OCI-LY7 (cell line): ENCODE data around the gene OR2T11.

Experiments
- EZH2phosphoT487 ChIP-seq: fragments of 200-600 bp; sonication (generic); IDR thresholded peaks from 2 replicates; pipeline ENCODE4 v1.6.1; 2018; ENCODE audit warnings: low read depth, borderline replicate concordance, mild to moderate bottlenecking, mixed run types, antibody characterized with exemption, low read length, moderate library complexity, mixed read lengths
- TF ChIP-seq, protein P1 (sequence below): fragments of 200-600 bp; sonication (generic); conservative IDR thresholded peaks from 2 replicates; pipeline ENCODE4 v1.5.1; 2014; ENCODE audit warnings: mild to moderate bottlenecking, antibody characterized with exemption, low read length, moderate library complexity, mixed read lengths

DNA sequence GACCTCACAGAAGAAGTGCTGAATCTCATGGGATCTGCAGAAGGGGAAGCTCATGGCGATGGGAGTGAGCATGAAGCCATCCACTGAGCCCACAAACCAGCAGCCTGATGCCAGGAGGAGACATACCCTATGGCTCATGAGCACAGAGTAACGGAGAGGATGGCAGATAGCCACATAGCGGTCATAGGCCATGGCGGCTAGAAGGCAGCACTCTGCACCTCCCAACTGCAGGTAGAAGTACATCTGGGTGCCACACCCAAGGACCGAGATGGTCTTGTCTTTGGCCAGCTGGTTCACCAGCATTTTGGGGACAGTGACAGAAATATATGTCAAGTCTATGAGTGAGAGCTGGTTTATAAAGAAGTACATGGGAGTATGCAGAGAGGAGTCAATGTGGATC lies 41.7 kb downstream of the OR2T11 start:
- TF ChIP-seq, protein P1, sequence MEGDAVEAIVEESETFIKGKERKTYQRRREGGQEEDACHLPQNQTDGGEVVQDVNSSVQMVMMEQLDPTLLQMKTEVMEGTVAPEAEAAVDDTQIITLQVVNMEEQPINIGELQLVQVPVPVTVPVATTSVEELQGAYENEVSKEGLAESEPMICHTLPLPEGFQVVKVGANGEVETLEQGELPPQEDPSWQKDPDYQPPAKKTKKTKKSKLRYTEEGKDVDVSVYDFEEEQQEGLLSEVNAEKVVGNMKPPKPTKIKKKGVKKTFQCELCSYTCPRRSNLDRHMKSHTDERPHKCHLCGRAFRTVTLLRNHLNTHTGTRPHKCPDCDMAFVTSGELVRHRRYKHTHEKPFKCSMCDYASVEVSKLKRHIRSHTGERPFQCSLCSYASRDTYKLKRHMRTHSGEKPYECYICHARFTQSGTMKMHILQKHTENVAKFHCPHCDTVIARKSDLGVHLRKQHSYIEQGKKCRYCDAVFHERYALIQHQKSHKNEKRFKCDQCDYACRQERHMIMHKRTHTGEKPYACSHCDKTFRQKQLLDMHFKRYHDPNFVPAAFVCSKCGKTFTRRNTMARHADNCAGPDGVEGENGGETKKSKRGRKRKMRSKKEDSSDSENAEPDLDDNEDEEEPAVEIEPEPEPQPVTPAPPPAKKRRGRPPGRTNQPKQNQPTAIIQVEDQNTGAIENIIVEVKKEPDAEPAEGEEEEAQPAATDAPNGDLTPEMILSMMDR: no peak
- no peak for TF ChIP-seq EZH2phosphoT487
